Gastrocnemius medialis (tissue), 4 donors: ENCODE data around the gene GPR87. TPM values are rescaled to one million over a fixed set of nuclear protein-coding genes. Genes with fewer than 3 reads are reported as not detected.

Experiments
- ATAC-seq, 2 donors: fragments of 150-250 bp; one replicate each; pipeline ENCODE4 v1.9.1; 2016
- DNase-seq, 2 donors: peaks; one replicate each; pipeline ENCODE4 v3.0.0-alpha.2; 2019
- H3K27ac ChIP-seq, 4 donors: fragments of 200-600 bp; sonication (generic); 1 replicate in 1 of 4; 2 replicates in 3 of 4; pipeline ENCODE4 v1.5.1; 2016 to 2018; ENCODE audit warnings: mild to moderate bottlenecking in 2 of 4, moderate library complexity in 1 of 4
- H3K27me3 ChIP-seq, 3 donors: fragments of 200-600 bp; sonication (generic) in 2 of 3; 1 replicate in 1 of 3; 2 replicates in 2 of 3; pipeline versions ENCODE4 v1.5.1 to v1.6.0; 2016 to 2019; ENCODE audit warnings: mild to moderate bottlenecking in 1 of 3, moderate library complexity in 1 of 3
- H3K36me3 ChIP-seq, 2 donors: fragments of 200-600 bp; sonication (generic) in 1 of 2; one replicate each; pipeline ENCODE4 v1.5.1; 2017 to 2018
- H3K4me1 ChIP-seq, 2 donors: fragments of 200-600 bp; sonication (generic) in 1 of 2; one replicate each; pipeline ENCODE4 v1.5.1; 2016 to 2017; ENCODE audit warnings: mild to moderate bottlenecking in 2 of 2
- H3K4me3 ChIP-seq, 4 donors: fragments of 200-600 bp; sonication (generic) in 3 of 4; 1 replicate in 1 of 4; 2 replicates in 3 of 4; pipeline ENCODE4 v1.5.1; 2016 to 2019; ENCODE audit warnings: mild to moderate bottlenecking in 2 of 4
- H3K9me3 ChIP-seq, 3 donors: fragments of 200-600 bp; sonication (generic) in 2 of 3; 1 replicate in 1 of 3; 2 replicates in 2 of 3; pipeline ENCODE4 v1.5.1; 2016 to 2019
- POLR2A ChIP-seq, 2 donors: fragments of 450-650 bp; IDR thresholded peaks; one replicate each; pipeline ENCODE4 v1.6.1; 2017; ENCODE audit warnings: antibody characterized with exemption in 2 of 2, mild to moderate bottlenecking in 2 of 2, moderate library complexity in 2 of 2
- in situ Hi-C, 4 donors: fragments of 200-750 bp; cut with MboI; loops; one replicate each; pipeline versions ENCODE4 v1.15.0 to v1.8.0; 2017; ENCODE audit warnings: low sequenced_read_pairs in 4 of 4
- intact Hi-C: fragments of 100-400 bp; cut with DNase I; formaldehyde crosslinking; loops from one replicate; pipeline ENCODE4 v1.15.1; 2023; ENCODE audit warnings: low total_unique reads
- total RNA-seq, 4 donors: library from RNA; depleted of rRNA; stranded (reverse); fragments of >200 nt; gene quantifications; one replicate each; pipeline versions ENCODE4 v1.1.0 to v1.2.3, GENCODE V29; 2016
- TF ChIP-seq, protein P1 (sequence below), 5 experiments: fragments of 450-650 bp in 3 of 5; fragments of 200-600 bp in 2 of 5; sonication (generic) in 2 of 5; IDR thresholded peaks in 4 of 5; conservative IDR thresholded peaks in 1 of 5; 1 replicate in 4 of 5; 2 replicates in 1 of 5; pipeline ENCODE4 v1.5.1; 2016 to 2019; ENCODE audit warnings: antibody characterized with exemption in 5 of 5, mild to moderate bottlenecking in 3 of 5, moderate library complexity in 3 of 5

The GPR87 gene
- total RNA-seq, 4 donors from 2014 or later, result not detected

DNA sequence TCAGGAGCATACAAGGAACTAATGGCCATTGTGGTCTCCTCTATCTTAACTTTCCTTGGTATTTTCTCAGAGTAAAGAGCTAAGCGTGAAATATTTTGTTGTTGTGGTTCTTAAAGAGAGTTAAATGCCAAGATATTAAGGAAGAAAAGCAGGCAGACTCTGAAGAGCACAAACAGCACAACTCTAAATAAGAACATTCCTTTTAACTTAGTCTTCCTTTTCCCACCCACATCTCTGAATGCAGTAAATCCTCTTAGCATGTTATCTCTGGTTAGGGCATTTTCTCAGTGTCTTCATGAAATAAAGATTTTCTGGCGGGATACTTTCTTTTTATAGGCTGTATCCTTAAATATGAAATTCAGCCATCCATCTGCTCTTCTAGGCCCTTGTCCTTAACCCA is 1.5 kb downstream of the GPR87 start:
- ATAC-seq (no peak), DNase-seq (no peak)
- Histone ChIP-seq H3K9me3 (no peaks in the 10 kb centered on the region), H3K27me3 (no peaks in the 10 kb centered on the region), H3K27ac (no peak overlapping the region), H3K4me3 (no peak overlapping the region), H3K4me1 (no peaks in the 10 kb centered on the region), H3K36me3 (no peaks in the 10 kb centered on the region)
- TF ChIP-seq, protein P1, sequence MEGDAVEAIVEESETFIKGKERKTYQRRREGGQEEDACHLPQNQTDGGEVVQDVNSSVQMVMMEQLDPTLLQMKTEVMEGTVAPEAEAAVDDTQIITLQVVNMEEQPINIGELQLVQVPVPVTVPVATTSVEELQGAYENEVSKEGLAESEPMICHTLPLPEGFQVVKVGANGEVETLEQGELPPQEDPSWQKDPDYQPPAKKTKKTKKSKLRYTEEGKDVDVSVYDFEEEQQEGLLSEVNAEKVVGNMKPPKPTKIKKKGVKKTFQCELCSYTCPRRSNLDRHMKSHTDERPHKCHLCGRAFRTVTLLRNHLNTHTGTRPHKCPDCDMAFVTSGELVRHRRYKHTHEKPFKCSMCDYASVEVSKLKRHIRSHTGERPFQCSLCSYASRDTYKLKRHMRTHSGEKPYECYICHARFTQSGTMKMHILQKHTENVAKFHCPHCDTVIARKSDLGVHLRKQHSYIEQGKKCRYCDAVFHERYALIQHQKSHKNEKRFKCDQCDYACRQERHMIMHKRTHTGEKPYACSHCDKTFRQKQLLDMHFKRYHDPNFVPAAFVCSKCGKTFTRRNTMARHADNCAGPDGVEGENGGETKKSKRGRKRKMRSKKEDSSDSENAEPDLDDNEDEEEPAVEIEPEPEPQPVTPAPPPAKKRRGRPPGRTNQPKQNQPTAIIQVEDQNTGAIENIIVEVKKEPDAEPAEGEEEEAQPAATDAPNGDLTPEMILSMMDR (IDR thresholded peaks at IDR 0.05 in 4 of 5, conservative IDR thresholded peaks at IDR 0.05 in 1 of 5), result no peak
- no peak for TF ChIP-seq POLR2A (IDR thresholded peaks at IDR 0.05)
- intact Hi-C loops (no loop called here), in situ Hi-C loops (no loop called here)

GRCh38 chr3:151314593-151314992 is 2.0 kb downstream of the GPR87 start:
- H3K4me3 ChIP-seq, result no peak overlapping the region
- ATAC-seq, result no peak
- in situ Hi-C loops (no loop called here), intact Hi-C loops (no loop called here)
- H3K4me1 ChIP-seq, result no peaks in the 10 kb centered on the region
- H3K27ac ChIP-seq, result no peak overlapping the region
- H3K27me3 ChIP-seq, result no peaks in the 10 kb centered on the region
- H3K9me3 ChIP-seq, result no peaks in the 10 kb centered on the region
- TF ChIP-seq POLR2A (IDR thresholded peaks at IDR 0.05), result no peak
- TF ChIP-seq, protein P1 (IDR thresholded peaks at IDR 0.05 in 4 of 5, conservative IDR thresholded peaks at IDR 0.05 in 1 of 5), result no peak
- DNase-seq, result no peak
- H3K36me3 ChIP-seq, result no peaks in the 10 kb centered on the region

GRCh38 chr3:151314137-151314536 is 2.5 kb downstream of the GPR87 start:
- in situ Hi-C loops, result no loop called here
- no peak for TF ChIP-seq POLR2A (IDR thresholded peaks at IDR 0.05)
- TF ChIP-seq, protein P1 (IDR thresholded peaks at IDR 0.05 in 4 of 5, conservative IDR thresholded peaks at IDR 0.05 in 1 of 5), result no peak
- H3K27me3 ChIP-seq, result no peaks in the 10 kb centered on the region
- H3K36me3 ChIP-seq, result no peaks in the 10 kb centered on the region
- no peak overlapping the region for H3K27ac ChIP-seq
- H3K4me1 ChIP-seq, result no peaks in the 10 kb centered on the region
- no peak for ATAC-seq
- H3K9me3 ChIP-seq, result no peaks in the 10 kb centered on the region
- no peak overlapping the region for H3K4me3 ChIP-seq
- no peak for DNase-seq
- intact Hi-C loops, result no loop called here

DNA sequence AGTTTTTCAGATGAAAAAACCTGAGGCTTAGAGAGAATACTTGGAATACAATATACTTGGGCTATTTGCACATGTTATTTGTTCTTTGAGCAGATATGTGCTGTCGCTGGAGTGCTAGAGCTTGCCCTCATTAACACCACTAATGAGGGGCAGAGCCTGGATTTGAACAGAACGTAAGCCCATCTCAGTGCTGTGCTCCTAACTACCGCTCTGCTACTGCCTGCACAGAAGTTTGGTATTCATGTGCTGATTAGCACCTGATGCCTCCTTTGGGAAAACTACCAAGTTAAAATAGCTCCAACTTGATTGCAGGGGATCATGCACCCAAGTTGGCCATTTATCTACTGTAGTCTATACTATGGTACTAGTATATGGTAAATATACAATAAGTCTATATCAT is 3.6 kb downstream of the GPR87 start:
- no peaks in the 10 kb centered on the region for H3K9me3 ChIP-seq
- TF ChIP-seq, protein P1 (IDR thresholded peaks at IDR 0.05 in 4 of 5, conservative IDR thresholded peaks at IDR 0.05 in 1 of 5), result no peak
- ATAC-seq, result no peak

DNA sequence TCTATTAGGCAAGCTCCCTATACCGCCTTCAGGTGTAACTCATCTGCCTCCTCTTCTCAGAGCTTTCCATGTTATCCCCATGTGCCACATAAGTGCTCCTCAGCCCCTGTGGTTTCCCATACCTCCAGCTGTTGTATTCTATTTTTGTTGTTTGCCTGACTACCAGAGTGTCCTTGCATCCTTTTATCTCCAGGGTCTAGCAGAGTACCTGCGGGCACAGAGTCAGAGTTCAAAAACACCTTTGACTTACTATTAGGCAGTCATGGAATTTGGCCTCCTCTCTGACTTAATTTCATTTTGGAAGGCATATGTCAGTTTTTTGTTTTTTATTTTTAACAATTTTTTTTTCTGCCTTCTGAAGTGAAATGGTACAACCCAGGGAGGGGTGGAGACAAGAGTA is 7.1 kb downstream of the GPR87 start:
- TF ChIP-seq, protein P1 (IDR thresholded peaks at IDR 0.05 in 4 of 5, conservative IDR thresholded peaks at IDR 0.05 in 1 of 5), result no peak
- no peak for TF ChIP-seq POLR2A (IDR thresholded peaks at IDR 0.05)
- in situ Hi-C loops, result no loop called here

More for the DNA sequence above, 3.6 kb downstream of the GPR87 start:
- DNase-seq, result no peak
- H3K4me1 ChIP-seq, result no peaks in the 10 kb centered on the region
- intact Hi-C loops (no loop called here), in situ Hi-C loops (no loop called here)
- H3K4me3 ChIP-seq, result no peak overlapping the region
- no peak overlapping the region for H3K27ac ChIP-seq
- H3K36me3 ChIP-seq, result no peaks in the 10 kb centered on the region
- H3K27me3 ChIP-seq, result no peaks in the 10 kb centered on the region

More for the DNA sequence above, 7.1 kb downstream of the GPR87 start:
- H3K4me1 ChIP-seq, result no peaks in the 10 kb centered on the region
- no peak overlapping the region for H3K27ac ChIP-seq
- no peaks in the 10 kb centered on the region for H3K36me3 ChIP-seq
- no peaks in the 10 kb centered on the region for H3K27me3 ChIP-seq
- no peak for ATAC-seq
- no peak for DNase-seq
- H3K9me3 ChIP-seq, result no peaks in the 10 kb centered on the region
- intact Hi-C loops, result no loop called here
- no peak overlapping the region for H3K4me3 ChIP-seq
